BE2C (cell line): ENCODE data around the gene PCNT.

ENCODE experiments used
- DNase-seq: peaks from one replicate; pipeline ENCODE4 v3.0.0-alpha.2; 2020
- H3K27me3 ChIP-seq: fragments of 250-450 bp; sonication (Bioruptor Pico); 2 replicates; pipeline ENCODE4 v1.5.1; 2020; ENCODE audit warnings: mild to moderate bottlenecking
- H3K36me3 ChIP-seq: fragments of 250-450 bp; sonication (Bioruptor Pico); 2 replicates; pipeline ENCODE4 v1.5.1; 2020; ENCODE audit warnings: mild to moderate bottlenecking
- H3K4me1 ChIP-seq: fragments of 250-450 bp; sonication (Bioruptor Pico); 2 replicates; pipeline ENCODE4 v1.5.1; 2020
- H3K4me3 ChIP-seq: 2 replicates; pipeline ENCODE4 v1.5.1; 2011; ENCODE audit warnings: low read depth, low read length
- H3K9me3 ChIP-seq: fragments of 250-450 bp; sonication (Bioruptor Pico); 2 replicates; pipeline ENCODE4 v1.5.1; 2020
- TF ChIP-seq, protein P1 (sequence below): IDR thresholded peaks from 2 replicates; pipeline ENCODE4 v1.5.1; 2012; ENCODE audit warnings: mild to moderate bottlenecking, low read depth, low read length

The PCNT gene

DNA sequence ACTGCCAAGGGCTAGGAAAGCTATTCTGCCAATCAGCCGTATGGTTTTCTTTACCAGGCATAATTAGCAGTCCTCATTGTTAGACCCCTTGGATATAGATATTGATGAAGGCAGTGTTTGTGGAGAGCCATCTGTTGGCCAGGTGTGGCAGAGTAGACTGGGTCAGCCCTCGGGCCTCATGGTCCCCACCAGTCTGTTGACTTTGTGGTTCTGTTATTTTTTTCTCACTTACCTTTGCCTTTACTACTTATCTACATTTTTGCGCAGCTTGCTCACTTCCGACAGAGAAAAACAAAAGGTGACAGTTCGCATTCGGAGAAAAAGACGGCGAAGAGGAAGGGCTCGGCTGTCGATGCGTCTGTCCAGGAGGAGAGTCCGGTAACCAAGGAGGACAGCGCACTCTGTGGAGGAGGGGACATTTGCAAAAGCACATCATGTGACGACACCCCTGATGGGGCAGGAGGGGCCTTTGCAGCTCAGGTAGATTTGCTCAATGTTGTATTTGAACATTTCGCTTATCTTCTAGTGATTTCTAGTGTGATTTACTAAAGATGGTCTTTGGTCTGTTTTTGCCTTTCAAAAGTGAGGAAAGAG, 2.3 kb downstream of the PCNT start:
- Histone ChIP-seq H3K9me3 (no peaks in the 10 kb centered on the region), H3K27me3 (no peaks in the 10 kb centered on the region), H3K36me3 (peaks cover 22% of the 10 kb centered on the region), H3K4me3 (peak overlapping the region; percentile 85), H3K4me1 (no peaks in the 10 kb centered on the region)
- no peak for DNase-seq
- TF ChIP-seq, protein P1, sequence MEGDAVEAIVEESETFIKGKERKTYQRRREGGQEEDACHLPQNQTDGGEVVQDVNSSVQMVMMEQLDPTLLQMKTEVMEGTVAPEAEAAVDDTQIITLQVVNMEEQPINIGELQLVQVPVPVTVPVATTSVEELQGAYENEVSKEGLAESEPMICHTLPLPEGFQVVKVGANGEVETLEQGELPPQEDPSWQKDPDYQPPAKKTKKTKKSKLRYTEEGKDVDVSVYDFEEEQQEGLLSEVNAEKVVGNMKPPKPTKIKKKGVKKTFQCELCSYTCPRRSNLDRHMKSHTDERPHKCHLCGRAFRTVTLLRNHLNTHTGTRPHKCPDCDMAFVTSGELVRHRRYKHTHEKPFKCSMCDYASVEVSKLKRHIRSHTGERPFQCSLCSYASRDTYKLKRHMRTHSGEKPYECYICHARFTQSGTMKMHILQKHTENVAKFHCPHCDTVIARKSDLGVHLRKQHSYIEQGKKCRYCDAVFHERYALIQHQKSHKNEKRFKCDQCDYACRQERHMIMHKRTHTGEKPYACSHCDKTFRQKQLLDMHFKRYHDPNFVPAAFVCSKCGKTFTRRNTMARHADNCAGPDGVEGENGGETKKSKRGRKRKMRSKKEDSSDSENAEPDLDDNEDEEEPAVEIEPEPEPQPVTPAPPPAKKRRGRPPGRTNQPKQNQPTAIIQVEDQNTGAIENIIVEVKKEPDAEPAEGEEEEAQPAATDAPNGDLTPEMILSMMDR, result no peak

DNA sequence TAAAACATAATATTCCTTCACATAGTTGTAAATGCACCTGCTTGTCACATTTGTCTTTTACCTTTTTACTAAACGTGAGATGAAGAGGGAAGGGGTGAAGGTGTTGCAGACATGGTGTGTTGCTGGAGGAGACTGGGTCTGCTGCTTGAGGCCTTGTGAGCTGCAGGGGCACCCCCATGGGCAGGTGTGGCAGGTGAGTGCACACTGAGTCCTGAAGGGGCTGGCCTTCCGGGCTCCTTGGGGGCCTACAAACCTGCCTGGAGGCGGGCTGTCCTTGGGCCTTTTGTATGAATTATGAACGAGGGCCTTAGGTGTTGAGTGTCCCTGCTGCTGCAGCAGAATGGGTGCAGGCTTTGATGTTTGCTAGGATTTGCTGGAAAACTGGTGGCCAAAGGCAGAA, 3.8 kb downstream of the PCNT start:
- H3K4me3 ChIP-seq, result no peak overlapping the region
- no peak for DNase-seq
- no peaks in the 10 kb centered on the region for H3K9me3 ChIP-seq
- no peaks in the 10 kb centered on the region for H3K4me1 ChIP-seq
- H3K27me3 ChIP-seq, result no peaks in the 10 kb centered on the region
- H3K36me3 ChIP-seq, result peaks cover 33% of the 10 kb centered on the region
- TF ChIP-seq, protein P1, result no peak

DNA sequence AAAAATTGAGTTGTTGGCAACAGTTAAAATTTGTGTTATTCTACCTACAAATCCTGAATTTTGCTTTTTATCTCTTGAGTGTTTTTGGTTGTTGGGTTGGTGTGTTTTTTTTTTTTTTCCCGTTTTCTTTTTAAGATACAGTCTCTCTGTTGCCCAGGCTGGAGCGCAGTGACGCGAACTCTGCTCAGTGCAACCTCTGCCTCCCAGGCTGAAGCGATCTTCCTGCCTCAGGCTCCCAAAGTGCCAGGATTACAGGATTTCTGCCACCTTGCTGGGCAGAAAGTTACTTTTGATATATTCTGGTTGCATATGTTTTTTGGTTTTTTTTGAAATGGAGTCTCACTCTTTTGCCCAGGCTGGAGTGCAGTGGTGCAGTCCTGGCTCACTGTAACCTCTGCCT, 4.2 kb downstream of the PCNT start:
- H3K36me3 ChIP-seq, result peaks cover 35% of the 10 kb centered on the region
- H3K27me3 ChIP-seq, result no peaks in the 10 kb centered on the region
- no peaks in the 10 kb centered on the region for H3K4me1 ChIP-seq
- H3K4me3 ChIP-seq, result no peak overlapping the region
- no peak for DNase-seq
- TF ChIP-seq, protein P1, result no peak
- no peaks in the 10 kb centered on the region for H3K9me3 ChIP-seq

DNA sequence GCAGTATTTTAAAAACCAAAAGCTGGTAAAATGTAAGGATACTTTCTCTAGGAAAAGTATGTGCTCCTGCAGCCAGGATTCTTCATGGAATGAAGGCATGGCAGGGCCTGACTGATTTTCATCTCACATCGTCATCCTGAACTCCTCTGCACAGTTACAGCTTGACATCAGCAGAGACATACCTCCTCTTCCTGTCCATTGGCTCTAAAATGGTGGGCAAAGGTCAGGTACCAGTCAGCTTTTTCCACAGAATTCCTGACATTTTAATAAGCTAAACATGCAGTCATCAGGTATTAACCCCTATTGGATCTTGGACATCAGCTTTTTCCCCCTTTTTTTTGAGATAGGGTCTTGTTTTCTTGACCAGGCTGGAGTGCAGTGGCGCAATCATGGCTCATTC, 5.8 kb downstream of the PCNT start:
- TF ChIP-seq, protein P1, result no peak
- Histone ChIP-seq H3K9me3 (no peaks in the 10 kb centered on the region), H3K27me3 (no peaks in the 10 kb centered on the region), H3K36me3 (peaks cover 38% of the 10 kb centered on the region), H3K4me3 (no peak overlapping the region), H3K4me1 (no peaks in the 10 kb centered on the region)
- no peak for DNase-seq

DNA sequence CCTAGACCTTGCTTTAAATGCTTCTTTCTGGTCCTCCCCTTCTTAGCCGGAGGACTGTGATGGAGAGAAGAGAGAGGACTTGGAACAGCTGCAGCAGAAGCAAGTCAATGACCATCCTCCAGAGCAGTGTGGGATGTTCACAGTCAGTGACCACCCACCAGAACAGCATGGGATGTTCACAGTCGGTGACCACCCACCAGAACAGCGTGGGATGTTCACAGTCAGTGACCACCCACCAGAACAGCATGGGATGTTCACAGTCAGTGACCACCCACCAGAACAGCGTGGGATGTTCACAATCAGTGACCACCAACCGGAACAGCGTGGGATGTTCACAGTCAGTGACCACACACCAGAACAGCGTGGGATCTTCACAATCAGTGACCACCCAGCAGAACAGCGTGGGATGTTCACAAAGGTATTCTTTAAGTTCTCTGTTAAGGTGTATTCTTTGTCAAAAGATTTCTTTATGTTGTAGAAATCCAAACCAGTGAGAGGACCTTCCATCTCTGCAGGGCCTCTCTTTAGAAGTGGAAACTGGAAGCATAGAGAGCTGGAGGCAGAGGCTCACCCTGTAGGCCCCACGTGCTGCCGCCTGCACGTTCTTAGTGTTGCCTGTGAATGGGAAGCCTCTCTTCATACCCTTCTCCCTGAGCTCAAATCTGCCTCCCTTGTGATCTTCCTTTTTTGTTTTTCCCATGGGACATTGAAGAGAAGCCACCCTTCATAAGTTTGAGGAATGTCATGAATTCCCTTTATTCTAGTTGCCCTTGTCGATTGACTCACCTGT, 10.6 kb downstream of the PCNT start:
- peaks cover 72% of the 10 kb centered on the region for H3K36me3 ChIP-seq
- no peak for DNase-seq
- H3K4me3 ChIP-seq, result no peak overlapping the region
- no peaks in the 10 kb centered on the region for H3K27me3 ChIP-seq
- no peaks in the 10 kb centered on the region for H3K4me1 ChIP-seq
- H3K9me3 ChIP-seq, result no peaks in the 10 kb centered on the region
- TF ChIP-seq, protein P1, result no peak

DNA sequence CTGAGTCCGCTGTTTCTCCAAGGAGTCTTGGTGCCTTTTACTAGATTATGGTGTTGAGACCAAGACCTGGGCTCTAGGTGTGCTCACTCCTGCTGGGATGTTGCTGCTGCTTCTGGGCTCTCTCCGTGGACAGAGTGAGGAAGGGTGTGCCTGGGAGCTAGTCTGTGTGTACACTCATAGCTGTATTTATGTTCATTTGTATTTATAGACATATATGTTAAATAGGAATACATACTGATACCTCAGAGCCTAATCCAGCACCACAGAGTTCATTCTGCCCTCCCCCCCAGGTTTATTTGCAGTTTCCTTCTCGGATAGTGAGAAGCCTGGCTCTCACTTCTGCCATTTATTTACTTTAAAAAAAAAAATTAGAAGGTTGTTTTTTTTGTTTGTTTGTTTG, 12.6 kb downstream of the PCNT start:
- H3K27me3 ChIP-seq, result no peaks in the 10 kb centered on the region
- TF ChIP-seq, protein P1, result no peak
- H3K9me3 ChIP-seq, result no peaks in the 10 kb centered on the region
- H3K4me1 ChIP-seq, result no peaks in the 10 kb centered on the region
- DNase-seq, result no peak
- peaks cover 60% of the 10 kb centered on the region for H3K36me3 ChIP-seq
- H3K4me3 ChIP-seq, result no peak overlapping the region
